Measurements from ENCODE around the gene RNF34.

DNA sequence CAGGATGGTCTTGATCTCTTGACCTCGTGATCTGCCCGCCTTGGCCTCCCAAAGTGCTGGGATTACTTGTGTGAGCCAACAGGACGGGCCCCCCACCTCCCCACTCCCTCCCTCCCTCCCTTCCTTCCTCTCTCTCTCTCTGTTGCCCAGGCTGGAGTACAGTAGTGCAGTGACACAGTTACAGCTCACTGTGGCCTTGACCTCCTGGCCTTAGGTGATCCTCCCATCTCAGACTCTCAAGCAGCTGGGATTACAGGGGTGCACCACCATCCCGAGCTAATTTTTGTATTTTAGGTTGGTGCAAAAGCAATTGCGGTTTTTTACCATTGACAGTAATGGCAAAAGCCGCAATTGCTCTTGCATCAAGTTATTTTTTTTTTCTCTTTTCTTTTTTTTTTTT is 28.5 kb upstream of the RNF34 start:
- no peak for TF ChIP-seq CTCF (IDR thresholded peaks at IDR 0.05; ENCODE audit: extremely low read depth in 1 of 2, insufficient read depth in 1 of 2, low read depth in 1 of 2, low read length in 2 of 2)
- no peak for TF ChIP-seq MYC (IDR thresholded peaks at IDR 0.05; ENCODE audit: low read depth, low read length)

All from endothelial cell of umbilical vein (primary cell).